Muscle of leg (tissue), 9 donors: ENCODE results near the gene MIF4GD. TPM values are rescaled to one million over a fixed set of nuclear protein-coding genes. Genes with fewer than 3 reads are reported as not detected.

Experiments used
- polyA plus RNA-seq, 8 donors: library from polyadenylated mRNA; unstranded; fragments of 120-200 nt; gene quantifications; one replicate each; pipeline versions ENCODE4 v1.2.1 to v1.2.3, GENCODE V29; 2013; ENCODE audit warnings: inconsistent platforms in 1 of 8, low replicate concordance in 1 of 8; ENCODE audit not compliant: insufficient read length in 8 of 8, insufficient read depth in 1 of 8
- total RNA-seq: library from RNA; stranded (reverse); fragments of 120-200 nt; gene quantifications from one replicate; pipeline ENCODE4 v1.2.4, GENCODE V29; 2013

Gene MIF4GD
- total and polyA plus RNA-seq, 9 donors: 9.4 to 14.8 (median 12.5) TPM

Other genes with a start within 250 kb of the MIF4GD start
- 332 TPM for gene ATP5PD, start 224.3 kb downstream of the MIF4GD start, total RNA-seq
- gene ATP5PD, start 224.3 kb downstream of the MIF4GD start, polyA plus RNA-seq: 100 to 1,000 TPM; 216 to 280 (median 246) TPM
- 16.8 TPM for gene KCTD2, start 224.0 kb downstream of the MIF4GD start, total RNA-seq
- gene KCTD2, start 224.0 kb downstream of the MIF4GD start, polyA plus RNA-seq: 10 to 100 TPM; 19.8 to 24.7 (median 22.2) TPM
- gene SLC16A5, start 183.3 kb downstream of the MIF4GD start, total RNA-seq: 4.4 TPM
- gene SLC16A5, start 183.3 kb downstream of the MIF4GD start, polyA plus RNA-seq: 10 to 100 TPM in 2 of 8 donors, 1 to 10 TPM in 6; 7.8 to 12.7 (median 8.4) TPM
- 2.4 TPM for gene ARMC7, start 161.3 kb downstream of the MIF4GD start, total RNA-seq
- 1 to 10 TPM; 6.2 to 7.9 (median 7.5) TPM for gene ARMC7, start 161.3 kb downstream of the MIF4GD start, polyA plus RNA-seq
- 55.6 TPM for gene NT5C, start 139.5 kb downstream of the MIF4GD start, total RNA-seq
- 10 to 100 TPM; 38.3 to 53.8 (median 42.4) TPM for gene NT5C, start 139.5 kb downstream of the MIF4GD start, polyA plus RNA-seq
- gene JPT1, start 116.7 kb downstream of the MIF4GD start, total RNA-seq: 138 TPM
- gene JPT1, start 116.7 kb downstream of the MIF4GD start, polyA plus RNA-seq: 100 to 1,000 TPM; 223 to 361 (median 294) TPM
- 242 TPM for gene SUMO2, start 88.3 kb downstream of the MIF4GD start, total RNA-seq
- gene SUMO2, start 88.3 kb downstream of the MIF4GD start, polyA plus RNA-seq: 100 to 1,000 TPM; 340 to 477 (median 387) TPM
- 33.5 TPM for gene NUP85, start 65.6 kb downstream of the MIF4GD start, total RNA-seq
- 10 to 100 TPM; 35.1 to 51.2 (median 44.3) TPM for gene NUP85, start 65.6 kb downstream of the MIF4GD start, polyA plus RNA-seq
- 13.3 TPM for gene GGA3, start 9.6 kb downstream of the MIF4GD start, total RNA-seq
- gene GGA3, start 9.6 kb downstream of the MIF4GD start, polyA plus RNA-seq: 10 to 100 TPM; 26.7 to 35.9 (median 30.6) TPM
- gene MRPS7, start 9.4 kb downstream of the MIF4GD start, total RNA-seq: 71.7 TPM
- 10 to 100 TPM; 51.2 to 69.9 (median 60.1) TPM for gene MRPS7, start 9.4 kb downstream of the MIF4GD start, polyA plus RNA-seq
- 7.0 TPM for gene SLC25A19, start 18.2 kb upstream of the MIF4GD start, total RNA-seq
- 1 to 10 TPM; 6.1 to 8.3 (median 7.3) TPM for gene SLC25A19, start 18.2 kb upstream of the MIF4GD start, polyA plus RNA-seq
- 88.4 TPM for gene GRB2, start 134.4 kb upstream of the MIF4GD start, total RNA-seq
- gene GRB2, start 134.4 kb upstream of the MIF4GD start, polyA plus RNA-seq: 100 to 1,000 TPM; 125 to 162 (median 148) TPM
- gene TMEM94, start 185.4 kb upstream of the MIF4GD start, total RNA-seq: 31.5 TPM
- gene TMEM94, start 185.4 kb upstream of the MIF4GD start, polyA plus RNA-seq: 10 to 100 TPM; 47.1 to 67.8 (median 60.4) TPM
- 11.4 TPM for gene CASKIN2, start 244.3 kb upstream of the MIF4GD start, total RNA-seq
- 10 to 100 TPM; 17.7 to 27.9 (median 23.9) TPM for gene CASKIN2, start 244.3 kb upstream of the MIF4GD start, polyA plus RNA-seq
- gene TSEN54, start 245.3 kb upstream of the MIF4GD start, total RNA-seq: 21.0 TPM
- 10 to 100 TPM; 12.5 to 27.3 (median 20.2) TPM for gene TSEN54, start 245.3 kb upstream of the MIF4GD start, polyA plus RNA-seq